ENCODE measurements around the gene NAGLU.

NAGLU gene

GRCh38 chr17:42536048-42536371, at the start of gene NAGLU:
NAGLU (plus strand) TSS chr17:42536241; CDS start chr17:42536273, 32 bp downstream.
- DNase-seq (ENCODE audit: low spot score), result peak; percentile 87

GRCh38 chr17:42488032-42488431, 48.0 kb upstream of the NAGLU start:
- no peak for DNase-seq (ENCODE audit: low spot score)

GRCh38 chr17:42493319-42493718, 42.7 kb upstream of the NAGLU start:
- DNase-seq (ENCODE audit: low spot score), result no peak

- no peak for DNase-seq (ENCODE audit: low spot score)
These were observed 41.4 kb upstream of the NAGLU start for GRCh38 chr17:42494673-42495072.

GRCh38 chr17:42498828-42499227, 37.2 kb upstream of the NAGLU start:
- DNase-seq (ENCODE audit: low spot score), result no peak

GRCh38 chr17:42502091-42502490, 34.0 kb upstream of the NAGLU start:
- no peak for DNase-seq (ENCODE audit: low spot score)

- DNase-seq (ENCODE audit: low spot score), result no peak
These were observed 33.1 kb upstream of the NAGLU start for GRCh38 chr17:42502926-42503325.

- DNase-seq (ENCODE audit: low spot score), result no peak
These were observed 28.4 kb upstream of the NAGLU start for GRCh38 chr17:42507671-42508070.

- no peak for DNase-seq (ENCODE audit: low spot score)
These were observed 27.4 kb upstream of the NAGLU start for GRCh38 chr17:42508426-42509165.

GRCh38 chr17:42509409-42509808, 26.6 kb upstream of the NAGLU start:
- DNase-seq (ENCODE audit: low spot score), result no peak

GRCh38 chr17:42509841-42510240, 26.2 kb upstream of the NAGLU start:
- DNase-seq (ENCODE audit: low spot score), result no peak

- no peak for DNase-seq (ENCODE audit: low spot score)
These were observed 23.8 kb upstream of the NAGLU start for GRCh38 chr17:42512246-42512645.

- DNase-seq (ENCODE audit: low spot score), result no peak
These were observed 23.2 kb upstream of the NAGLU start for GRCh38 chr17:42512733-42513251.

- DNase-seq (ENCODE audit: low spot score), result no peak
These were observed 22.4 kb upstream of the NAGLU start for GRCh38 chr17:42513686-42514085.

GRCh38 chr17:42514279-42514678, 21.8 kb upstream of the NAGLU start:
- no peak for DNase-seq (ENCODE audit: low spot score)

GRCh38 chr17:42514867-42515266, 21.2 kb upstream of the NAGLU start:
- DNase-seq (ENCODE audit: low spot score), result no peak

- peak; percentile 86 for DNase-seq (ENCODE audit: low spot score)
These were observed 18.5 kb upstream of the NAGLU start for GRCh38 chr17:42517516-42517915.

- peak; percentile 90 for DNase-seq (ENCODE audit: low spot score)
These were observed 17.8 kb upstream of the NAGLU start for GRCh38 chr17:42518046-42518754.

GRCh38 chr17:42518755-42519545, 17.1 kb upstream of the NAGLU start:
- peak; percentile 85 for DNase-seq (ENCODE audit: low spot score)

GRCh38 chr17:42519546-42520491, 16.2 kb upstream of the NAGLU start:
- peak; percentile 40 for DNase-seq (ENCODE audit: low spot score)

- DNase-seq (ENCODE audit: low spot score), result no peak
These were observed 15.5 kb upstream of the NAGLU start for GRCh38 chr17:42520540-42520951.

- no peak for DNase-seq (ENCODE audit: low spot score)
These were observed 15.0 kb upstream of the NAGLU start for GRCh38 chr17:42521036-42521435.
